H9 (cell line): ENCODE data around the gene SMC4. TPM values are rescaled to one million over a fixed set of nuclear protein-coding genes. Genes with fewer than 3 reads are reported as not detected.

ENCODE experiments used
- DNase-seq: peaks from one replicate; pipeline ENCODE4 v3.0.0-alpha.2; 2017
- H2AFZ ChIP-seq: one replicate; pipeline ENCODE4 v1.6.1; 2013; ENCODE audit warnings: mild to moderate bottlenecking, low read length, control low read depth, moderate library complexity
- H2AK5ac ChIP-seq: 2 replicates; pipeline ENCODE4 v1.6.1; 2013; ENCODE audit warnings: low read length, control low read depth, mixed read lengths; ENCODE audit not compliant: insufficient read length
- H2BK120ac ChIP-seq: one replicate; pipeline ENCODE4 v1.6.1; 2013; ENCODE audit warnings: low read depth, mild to moderate bottlenecking, low read length, control low read depth, inconsistent platforms; ENCODE audit not compliant: poor library complexity, severe bottlenecking
- H2BK12ac ChIP-seq: 2 replicates; pipeline ENCODE4 v1.6.1; 2013; ENCODE audit warnings: low read length, control low read depth, mixed read lengths, low read depth; ENCODE audit not compliant: insufficient read length
- H2BK15ac ChIP-seq: 2 replicates; pipeline ENCODE4 v1.6.1; 2013; ENCODE audit warnings: low read depth, low read length, control low read depth
- H2BK20ac ChIP-seq: one replicate; pipeline ENCODE4 v1.6.1; 2013; ENCODE audit warnings: low read depth, mild to moderate bottlenecking, low read length, control low read depth, inconsistent platforms; ENCODE audit not compliant: poor library complexity, severe bottlenecking
- H2BK5ac ChIP-seq: 2 replicates; pipeline ENCODE4 v1.6.1; 2013; ENCODE audit warnings: low read length, control low read depth, mixed read lengths; ENCODE audit not compliant: insufficient read length
- H3K14ac ChIP-seq: 2 replicates; pipeline ENCODE4 v1.6.1; 2013; ENCODE audit warnings: low read length, control low read depth; ENCODE audit not compliant: insufficient read depth
- H3K18ac ChIP-seq: 2 replicates; pipeline ENCODE4 v1.6.1; 2013; ENCODE audit warnings: low read depth, mild to moderate bottlenecking, mixed read lengths, low read length, control low read depth; ENCODE audit not compliant: insufficient read length
- H3K23ac ChIP-seq: 2 replicates; pipeline ENCODE4 v1.6.1; 2013; ENCODE audit warnings: low read length, control low read depth, mixed read lengths, low read depth; ENCODE audit not compliant: insufficient read length
- H3K23me2 ChIP-seq: 2 replicates; pipeline ENCODE4 v1.6.1; 2013; ENCODE audit warnings: low read depth, mild to moderate bottlenecking, mixed read lengths, low read length, control low read depth; ENCODE audit not compliant: insufficient read length, poor library complexity, severe bottlenecking
- H3K27ac ChIP-seq: 2 replicates; pipeline ENCODE4 v1.5.1; 2013; ENCODE audit warnings: low read length, control low read depth, mixed read lengths, low read depth; ENCODE audit not compliant: insufficient read length
- H3K27me3 ChIP-seq: 2 replicates; pipeline ENCODE4 v1.6.1; 2013; ENCODE audit warnings: low read length, control low read depth, inconsistent platforms; ENCODE audit not compliant: insufficient read depth
- H3K4ac ChIP-seq: 2 replicates; pipeline ENCODE4 v1.6.1; 2013; ENCODE audit warnings: low read depth, mild to moderate bottlenecking, control low read depth, inconsistent platforms, low read length, moderate library complexity
- H3K4me1 ChIP-seq: 2 replicates; pipeline ENCODE4 v1.6.1; 2013; ENCODE audit warnings: low read length, control low read depth, inconsistent platforms; ENCODE audit not compliant: insufficient read depth
- H3K4me2 ChIP-seq: 2 replicates; pipeline ENCODE4 v1.6.1; 2013; ENCODE audit warnings: low read length, control low read depth, mixed read lengths; ENCODE audit not compliant: insufficient read length, insufficient read depth
- H3K56ac ChIP-seq: 2 replicates; pipeline ENCODE4 v1.6.1; 2013; ENCODE audit warnings: low read depth, mild to moderate bottlenecking, mixed read lengths, low read length, control low read depth; ENCODE audit not compliant: insufficient read length
- H3K79me1 ChIP-seq: 2 replicates; pipeline ENCODE4 v1.6.1; 2013; ENCODE audit warnings: low read depth, mild to moderate bottlenecking, moderate library complexity, low read length, control low read depth, inconsistent platforms; ENCODE audit not compliant: insufficient read depth, poor library complexity, severe bottlenecking
- H3K79me2 ChIP-seq: 2 replicates; pipeline ENCODE4 v1.6.1; 2013; ENCODE audit warnings: low read length, control low read depth, inconsistent platforms; ENCODE audit not compliant: insufficient read depth
- H3K9ac ChIP-seq: 2 replicates; pipeline ENCODE4 v1.6.1; 2013; ENCODE audit warnings: low read length, control low read depth, mixed read lengths; ENCODE audit not compliant: insufficient read length; ENCODE audit errors: extremely low read depth
- H3K9me3 ChIP-seq: one replicate; pipeline ENCODE4 v1.6.1; 2013; ENCODE audit warnings: low read depth, low read length, inconsistent platforms; ENCODE audit not compliant: control insufficient read depth
- H3T11ph ChIP-seq: one replicate; pipeline ENCODE4 v1.6.1; 2013; ENCODE audit warnings: mild to moderate bottlenecking, low read length, control low read depth, inconsistent platforms
- H4K20me1 ChIP-seq: one replicate; pipeline ENCODE4 v1.6.1; 2013; ENCODE audit not compliant: control insufficient read depth, insufficient read length, insufficient read depth
- H4K5ac ChIP-seq: 2 replicates; pipeline ENCODE4 v1.6.1; 2013; ENCODE audit warnings: low read depth, mild to moderate bottlenecking, mixed read lengths, low read length, control low read depth; ENCODE audit not compliant: insufficient read length
- H4K8ac ChIP-seq: replicated peaks from 2 replicates; pipeline ENCODE4 v1.6.1; 2013; ENCODE audit warnings: low read length, control low read depth, mixed read lengths, low read depth; ENCODE audit not compliant: insufficient read length
- H4K91ac ChIP-seq: 2 replicates; pipeline ENCODE4 v1.6.1; 2013; ENCODE audit warnings: low read depth, mild to moderate bottlenecking, moderate library complexity, mixed read lengths, low read length, control low read depth; ENCODE audit not compliant: insufficient read length
- H3K27ac Mint-ChIP-seq, 3 experiments: 2 replicates in 2 of 3; 3 replicates in 1 of 3; pipeline ENCODE4 v1.8.0; 2020 to 2021; ENCODE audit warnings: mixed read lengths in 3 of 3, mild to moderate bottlenecking in 1 of 3, moderate library complexity in 1 of 3
- H3K27me3 Mint-ChIP-seq: 2 replicates; pipeline ENCODE4 v1.8.0; 2021; ENCODE audit warnings: low read depth, mild to moderate bottlenecking, moderate library complexity, mixed read lengths
- H3K36me3 Mint-ChIP-seq, 3 experiments: 2 replicates in 2 of 3; 3 replicates in 1 of 3; pipeline ENCODE4 v1.8.0; 2020 to 2021; ENCODE audit warnings: low read depth in 3 of 3, mixed read lengths in 3 of 3; ENCODE audit not compliant: insufficient read depth in 1 of 3
- H3K4me1 Mint-ChIP-seq, 2 experiments: 2 replicates each; pipeline ENCODE4 v1.8.0; 2020; ENCODE audit warnings: mixed read lengths in 2 of 2
- H3K4me3 Mint-ChIP-seq, 2 experiments: 2 replicates in 1 of 2; 3 replicates in 1 of 2; pipeline ENCODE4 v1.8.0; 2020 to 2021; ENCODE audit warnings: mild to moderate bottlenecking in 2 of 2, mixed read lengths in 2 of 2, moderate library complexity in 1 of 2
- H3K9me3 Mint-ChIP-seq, 2 experiments: 2 replicates in 1 of 2; 3 replicates in 1 of 2; pipeline ENCODE4 v1.8.0; 2020; ENCODE audit warnings: mild to moderate bottlenecking in 2 of 2, mixed read lengths in 2 of 2, moderate library complexity in 1 of 2
- CTCF ChIP-seq: fragments of 200-600 bp; sonication (generic); conservative IDR thresholded peaks from 3 replicates; pipeline ENCODE4 v1.8.0; 2021; ENCODE audit warnings: antibody characterized with exemption, mild to moderate bottlenecking
- WGBS: extraction: QIAGEN DNeasy Blood & Tissue Kit; methylation state at CpG from one replicate; pipeline ENCODE4 v1.1.7; 2013; ENCODE audit warnings: missing lambda C conversion rate, low lambda C conversion rate, mixed read lengths; ENCODE audit not compliant: insufficient read length; ENCODE audit errors: extremely low coverage; 5-methylcytosine and 5-hydroxymethylcytosine counted together
- total RNA-seq: library from RNA; stranded (reverse); gene quantifications from 2 replicates; pipeline ENCODE4 v1.2.1, GENCODE V29; 2021

SMC4 gene
- total RNA-seq, 1 experiment from 2014 or later = 130 TPM

- Histone ChIP-seq H2BK5ac (no peak overlapping the region), H4K20me1 (no peaks in the 10 kb centered on the region), H3K9ac (no peak overlapping the region), H2AFZ (no peak overlapping the region), H2BK120ac (no peak overlapping the region), H3K18ac (no peak overlapping the region), H2BK20ac (no peak overlapping the region), H3K23me2 (no peaks in the 10 kb centered on the region), H4K8ac (no peak overlapping the region), H3K79me2 (peaks cover 6% of the 10 kb centered on the region; the same call in 1 of the 2 replicates), H2BK12ac (no peak overlapping the region), H4K91ac (no peak overlapping the region), H2AK5ac (no peak overlapping the region), H3K14ac (no peak overlapping the region), H3K27me3 (no peaks in the 10 kb centered on the region), H3T11ph (no peak overlapping the region), H4K5ac (no peak overlapping the region), H2BK15ac (no peak overlapping the region), H3K56ac (no peak overlapping the region), H3K4me2 (no peak overlapping the region), H3K27ac (no peak overlapping the region), H3K79me1 (peaks cover 9% of the 10 kb centered on the region), H3K9me3 (no peaks in the 10 kb centered on the region), H3K4ac (no peak overlapping the region), H3K23ac (no peak overlapping the region), H3K4me1 (no peaks in the 10 kb centered on the region)
- WGBS = no CpG with 5 or more reads among the region's 1 CpG
- no peak overlapping the region for H3K4me3 Mint-ChIP-seq
- peak overlapping the region in 1 of 3 experiments; percentile 28; a peak in 1 of 7 replicates for H3K27ac Mint-ChIP-seq
- TF ChIP-seq CTCF = no peak
- H3K4me1 Mint-ChIP-seq = peaks cover 18 to 20% of the 10 kb centered on the region in 2 experiments
- no peaks in the 10 kb centered on the region; the same call in 1 of the 2 replicates for H3K27me3 Mint-ChIP-seq
- H3K36me3 Mint-ChIP-seq = peaks cover 42 to 80% (median 70%) of the 10 kb centered on the region in 3 experiments
- no peaks in the 10 kb centered on the region for H3K9me3 Mint-ChIP-seq
- no peak for DNase-seq
Observed at GRCh38 chr3:160435747-160436146, 36.3 kb downstream of the SMC4 start.
